Caki2 (cell line): ENCODE measurements around the gene SLC13A4. TPM values are rescaled to one million over a fixed set of nuclear protein-coding genes. Genes with fewer than 3 reads are reported as not detected.
"Not testable (repeated sequence)": the region's sequence is repeated elsewhere in the genome, so short reads cannot be mapped to it uniquely, and the experiment has no call there.

Experiments used
- DNase-seq: peaks from one replicate; pipeline ENCODE4 v3.0.0-alpha.2; 2015; ENCODE audit warnings: low read depth
- in situ Hi-C: cut with HindIII; loops from 2 replicates; pipeline ENCODE4 v1.10.0; 2016; ENCODE audit warnings: low sequenced_read_pairs, low pct_unique_long_range_greater_than_20kb, mixed read lengths
- total RNA-seq: library from RNA; depleted of rRNA; stranded (reverse); fragments of >200 nt; shearing (Covaris generic); gene quantifications from 2 replicates; pipeline ENCODE4 v1.2.3, GENCODE V29; 2014; ENCODE audit warnings: low replicate concordance

The SLC13A4 gene
- total RNA-seq, 1 experiment from 2014 or later, result not detected

- in situ Hi-C loops, result no loop called here
- DNase-seq, result no peak
These were observed 18.5 kb downstream of the SLC13A4 start for GRCh38 chr7:135709508-135709907.

- no peak for DNase-seq
- in situ Hi-C loops, result no loop called here
These were observed 19.9 kb downstream of the SLC13A4 start for GRCh38 chr7:135708041-135708440.

GRCh38 chr7:135707570-135707966 lies 20.4 kb downstream of the SLC13A4 start:
- in situ Hi-C loops, result no loop called here
- no peak for DNase-seq

GRCh38 chr7:135706858-135707569 lies 21.0 kb downstream of the SLC13A4 start:
- DNase-seq, result no peak
- in situ Hi-C loops, result no loop called here

- in situ Hi-C loops, result no loop called here
- no peak for DNase-seq
These were observed 21.8 kb downstream of the SLC13A4 start for GRCh38 chr7:135706038-135706742.

GRCh38 chr7:135704698-135705097 lies 23.3 kb downstream of the SLC13A4 start:
- in situ Hi-C loops, result no loop called here
- no peak for DNase-seq

GRCh38 chr7:135704074-135704473 lies 23.9 kb downstream of the SLC13A4 start:
- no peak for DNase-seq
- in situ Hi-C loops, result no loop called here

GRCh38 chr7:135697276-135698049 lies 30.5 kb downstream of the SLC13A4 start:
- DNase-seq, result no peak
- in situ Hi-C loops, result no loop called here

- in situ Hi-C loops, result no loop called here
- no peak for DNase-seq
These were observed 34.4 kb downstream of the SLC13A4 start for GRCh38 chr7:135693558-135693957.

- DNase-seq, in situ Hi-C loops: not testable (repeated sequence)
These were observed 35.4 kb downstream of the SLC13A4 start for GRCh38 chr7:135692606-135693005.

- no peak for DNase-seq
- in situ Hi-C loops, result no loop called here
These were observed 35.9 kb downstream of the SLC13A4 start for GRCh38 chr7:135692055-135692454.

GRCh38 chr7:135690566-135690965 lies 37.4 kb downstream of the SLC13A4 start:
- DNase-seq, result no peak
- in situ Hi-C loops, result no loop called here

- DNase-seq, result no peak
- in situ Hi-C loops, result no loop called here
These were observed 40.5 kb downstream of the SLC13A4 start for GRCh38 chr7:135687466-135687865.

GRCh38 chr7:135685306-135686084 lies 42.5 kb downstream of the SLC13A4 start:
- in situ Hi-C loops, result no loop called here
- no peak for DNase-seq

- in situ Hi-C loops, result no loop called here
- DNase-seq, result no peak
These were observed 43.3 kb downstream of the SLC13A4 start for GRCh38 chr7:135684699-135685098.

GRCh38 chr7:135684136-135684535 lies 43.9 kb downstream of the SLC13A4 start:
- in situ Hi-C loops, result no loop called here

GRCh38 chr7:135683609-135684008 lies 44.4 kb downstream of the SLC13A4 start:
- in situ Hi-C loops, result no loop called here
- no peak for DNase-seq

More at GRCh38 chr7:135684136-135684535, 43.9 kb downstream of the SLC13A4 start:
- no peak for DNase-seq

GRCh38 chr7:135682191-135682590 lies 45.8 kb downstream of the SLC13A4 start:
- in situ Hi-C loops, result no loop called here
- DNase-seq, result no peak
